ENCODE results near the gene PPP1CC.

The PPP1CC gene

DNA sequence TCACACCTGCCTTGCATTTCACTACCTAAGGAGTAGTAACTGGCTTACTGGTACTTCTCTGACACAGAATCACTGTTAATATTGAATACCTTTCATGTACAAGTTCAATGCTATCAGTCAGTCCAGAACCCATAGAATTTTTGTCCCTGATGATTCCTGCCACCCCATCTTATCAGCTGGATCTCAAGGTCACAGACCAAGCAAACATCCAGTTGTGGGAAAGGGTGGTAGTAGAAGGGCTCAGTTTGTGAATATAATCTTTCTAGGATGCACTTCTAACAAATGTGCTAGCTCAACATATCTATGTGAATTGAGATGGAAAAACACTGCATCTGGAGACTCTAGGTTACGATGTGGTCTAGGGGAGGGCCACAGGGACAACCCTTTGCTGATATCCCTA is 14.1 kb downstream of the PPP1CC start:
- Histone ChIP-seq H3K4me3 (ENCODE audit: low read length, poor library complexity, severe bottlenecking) (no peak overlapping the region), H3K4me1 (ENCODE audit: insufficient read depth, low read length, poor library complexity, severe bottlenecking) (peaks cover 34% of the 10 kb centered on the region), H3F3A (ENCODE audit: low read depth) (no peaks in the 10 kb centered on the region), H3K4me2 (ENCODE audit: low read depth, low read length, poor library complexity, severe bottlenecking) (no peak overlapping the region), H4K20me1 (ENCODE audit: insufficient read depth, low read length, poor library complexity, severe bottlenecking) (peaks cover 93% of the 10 kb centered on the region), H3K9me2 (replicated peaks; ENCODE audit: low read depth, low read length) (no peaks in the 10 kb centered on the region), H2AFZ (ENCODE audit: low read length) (no peak overlapping the region), H3K9me3 (ENCODE audit: insufficient read depth, low read depth, low read length) (no peaks in the 10 kb centered on the region), H3K79me2 (ENCODE audit: insufficient read depth, low read length) (peaks cover 96% of the 10 kb centered on the region), H3K27me3 (ENCODE audit: insufficient read depth, low read length, poor library complexity, severe bottlenecking) (no peaks in the 10 kb centered on the region), H3K9ac (ENCODE audit: low read depth, low read length, poor library complexity, severe bottlenecking) (no peak overlapping the region), H3K36me3 (ENCODE audit: insufficient read depth, low read length) (peaks cover 88% of the 10 kb centered on the region)
- no peak for TF ChIP-seq EZH2phosphoT487 (IDR thresholded peaks at IDR 0.05; ENCODE audit: borderline replicate concordance)
- TF ChIP-seq, protein P1, sequence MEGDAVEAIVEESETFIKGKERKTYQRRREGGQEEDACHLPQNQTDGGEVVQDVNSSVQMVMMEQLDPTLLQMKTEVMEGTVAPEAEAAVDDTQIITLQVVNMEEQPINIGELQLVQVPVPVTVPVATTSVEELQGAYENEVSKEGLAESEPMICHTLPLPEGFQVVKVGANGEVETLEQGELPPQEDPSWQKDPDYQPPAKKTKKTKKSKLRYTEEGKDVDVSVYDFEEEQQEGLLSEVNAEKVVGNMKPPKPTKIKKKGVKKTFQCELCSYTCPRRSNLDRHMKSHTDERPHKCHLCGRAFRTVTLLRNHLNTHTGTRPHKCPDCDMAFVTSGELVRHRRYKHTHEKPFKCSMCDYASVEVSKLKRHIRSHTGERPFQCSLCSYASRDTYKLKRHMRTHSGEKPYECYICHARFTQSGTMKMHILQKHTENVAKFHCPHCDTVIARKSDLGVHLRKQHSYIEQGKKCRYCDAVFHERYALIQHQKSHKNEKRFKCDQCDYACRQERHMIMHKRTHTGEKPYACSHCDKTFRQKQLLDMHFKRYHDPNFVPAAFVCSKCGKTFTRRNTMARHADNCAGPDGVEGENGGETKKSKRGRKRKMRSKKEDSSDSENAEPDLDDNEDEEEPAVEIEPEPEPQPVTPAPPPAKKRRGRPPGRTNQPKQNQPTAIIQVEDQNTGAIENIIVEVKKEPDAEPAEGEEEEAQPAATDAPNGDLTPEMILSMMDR (conservative IDR thresholded peaks at IDR 0.05; ENCODE audit: low read length) = no peak

DNA sequence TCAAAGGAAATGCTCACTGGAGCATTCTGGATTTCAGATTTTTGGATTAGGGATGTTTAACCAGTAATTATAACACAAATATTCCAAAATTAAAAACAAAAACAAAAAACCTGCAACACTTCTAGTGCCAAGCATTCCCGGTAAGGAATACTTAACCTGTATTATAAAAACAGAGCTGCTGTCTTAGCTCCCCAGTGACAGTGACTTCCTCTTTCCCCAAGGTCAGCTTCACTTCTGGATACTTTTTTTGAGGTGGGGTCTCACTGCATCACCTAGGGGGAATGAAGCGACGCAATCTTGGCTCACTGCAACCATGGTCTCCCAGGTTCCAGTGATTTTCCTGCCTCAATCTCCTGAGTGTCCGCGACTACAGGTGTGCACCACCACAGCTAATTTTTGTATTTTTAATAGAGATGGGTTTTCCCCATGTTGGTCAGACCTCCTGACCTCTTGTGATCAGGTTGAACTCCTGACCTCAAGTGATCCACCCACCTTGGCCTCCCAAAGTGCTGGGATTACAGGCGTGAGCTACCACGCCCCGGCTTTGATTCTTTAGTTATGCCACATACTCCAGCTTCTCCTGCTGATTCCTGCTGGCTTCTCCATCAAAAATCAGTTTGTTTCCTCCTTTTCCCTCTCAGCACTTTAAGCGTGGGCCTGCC is 15.9 kb downstream of the PPP1CC start:
- H3K9ac ChIP-seq (ENCODE audit: low read depth, low read length, poor library complexity, severe bottlenecking) = no peak overlapping the region
- H3F3A ChIP-seq (ENCODE audit: low read depth) = no peaks in the 10 kb centered on the region
- H3K4me2 ChIP-seq (ENCODE audit: low read depth, low read length, poor library complexity, severe bottlenecking) = no peak overlapping the region
- no peak overlapping the region for H3K4me3 ChIP-seq (ENCODE audit: low read length, poor library complexity, severe bottlenecking)
- peaks cover 17% of the 10 kb centered on the region for H3K4me1 ChIP-seq (ENCODE audit: insufficient read depth, low read length, poor library complexity, severe bottlenecking)
- H4K20me1 ChIP-seq (ENCODE audit: insufficient read depth, low read length, poor library complexity, severe bottlenecking) = peaks cover 87% of the 10 kb centered on the region
- no peaks in the 10 kb centered on the region for H3K9me3 ChIP-seq (ENCODE audit: insufficient read depth, low read depth, low read length)
- H2AFZ ChIP-seq (ENCODE audit: low read length) = no peak overlapping the region
- TF ChIP-seq EZH2phosphoT487 (IDR thresholded peaks at IDR 0.05; ENCODE audit: borderline replicate concordance) = no peak
- TF ChIP-seq, protein P1 (conservative IDR thresholded peaks at IDR 0.05; ENCODE audit: low read length) = no peak
- peaks cover 97% of the 10 kb centered on the region for H3K36me3 ChIP-seq (ENCODE audit: insufficient read depth, low read length)
- H3K9me2 ChIP-seq (replicated peaks; ENCODE audit: low read depth, low read length) = no peaks in the 10 kb centered on the region
- H3K79me2 ChIP-seq (ENCODE audit: insufficient read depth, low read length) = peaks cover 87% of the 10 kb centered on the region
- no peaks in the 10 kb centered on the region for H3K27me3 ChIP-seq (ENCODE audit: insufficient read depth, low read length, poor library complexity, severe bottlenecking)

DNA sequence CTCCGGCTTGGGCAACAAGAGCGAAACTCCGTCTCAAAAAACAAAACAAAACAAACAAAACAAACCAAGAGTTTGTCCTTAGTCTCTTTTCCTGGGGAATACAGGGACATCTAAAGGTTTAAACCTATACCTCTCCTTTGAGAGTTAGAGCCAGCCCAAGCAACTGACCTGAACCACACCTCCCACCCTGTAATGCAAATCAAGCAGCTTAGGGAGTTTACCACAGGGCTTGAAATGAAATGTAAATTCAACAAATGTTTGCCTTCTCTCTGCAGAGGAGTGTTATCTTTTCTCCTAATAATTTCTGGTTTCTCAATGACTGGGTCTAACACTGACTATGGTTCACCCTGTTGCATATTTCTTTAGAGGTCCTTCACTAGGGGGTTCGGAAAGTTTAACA is 16.7 kb downstream of the PPP1CC start:
- Histone ChIP-seq H3K4me2 (ENCODE audit: low read depth, low read length, poor library complexity, severe bottlenecking) (no peak overlapping the region), H3K4me1 (ENCODE audit: insufficient read depth, low read length, poor library complexity, severe bottlenecking) (peaks cover 9% of the 10 kb centered on the region), H3F3A (ENCODE audit: low read depth) (no peaks in the 10 kb centered on the region), H4K20me1 (ENCODE audit: insufficient read depth, low read length, poor library complexity, severe bottlenecking) (peaks cover 86% of the 10 kb centered on the region), H3K9me3 (ENCODE audit: insufficient read depth, low read depth, low read length) (no peaks in the 10 kb centered on the region), H3K9me2 (replicated peaks; ENCODE audit: low read depth, low read length) (no peaks in the 10 kb centered on the region), H2AFZ (ENCODE audit: low read length) (no peak overlapping the region), H3K79me2 (ENCODE audit: insufficient read depth, low read length) (peaks cover 82% of the 10 kb centered on the region), H3K4me3 (ENCODE audit: low read length, poor library complexity, severe bottlenecking) (no peak overlapping the region), H3K27me3 (ENCODE audit: insufficient read depth, low read length, poor library complexity, severe bottlenecking) (no peaks in the 10 kb centered on the region), H3K9ac (ENCODE audit: low read depth, low read length, poor library complexity, severe bottlenecking) (no peak overlapping the region), H3K36me3 (ENCODE audit: insufficient read depth, low read length) (peaks cover 97% of the 10 kb centered on the region)
- TF ChIP-seq, protein P1 (conservative IDR thresholded peaks at IDR 0.05; ENCODE audit: low read length) = no peak
- no peak for TF ChIP-seq EZH2phosphoT487 (IDR thresholded peaks at IDR 0.05; ENCODE audit: borderline replicate concordance)
